ENCODE results near the gene PALM3. TPM values are rescaled to one million over a fixed set of nuclear protein-coding genes. Genes with fewer than 3 reads are reported as not detected.

The PALM3 gene
- total and polyA plus RNA-seq, 2 donors (not counting 3 experiments of a cell fraction or from before 2014, with no cell fraction given), result 0.08 to 0.31 TPM

- Histone ChIP-seq H2AFZ (ENCODE audit: low read depth, low read length) (no peak overlapping the region), H3K27ac (ENCODE audit: insufficient read depth, low read depth, low read length) (no peak overlapping the region), H4K20me1 (replicated peaks; ENCODE audit: control insufficient read depth, extremely low read depth, insufficient read depth, low read length) (no peaks in the 10 kb centered on the region), H3K79me2 (ENCODE audit: control insufficient read depth, insufficient read depth, low read length) (no peaks in the 10 kb centered on the region), H3K9me1 (replicated peaks; ENCODE audit: control insufficient read depth, extremely low read depth, insufficient read depth, low read length) (no peaks in the 10 kb centered on the region), H3K9me3 (replicated peaks; ENCODE audit: control insufficient read depth, insufficient read depth, low read length) (peaks cover 3% of the 10 kb centered on the region), H3K27me3 (ENCODE audit: control insufficient read depth in 2 of 2, insufficient read depth in 2 of 2, low read length in 2 of 2) (no peaks in the 10 kb centered on the region), H3K4me2 (ENCODE audit: insufficient read depth, low read length) (no peak overlapping the region), H3K36me3 (ENCODE audit: control insufficient read depth in 2 of 2, extremely low read depth in 1 of 2, insufficient read depth in 2 of 2, low read length in 2 of 2) (peaks cover 0 to 11% of the 10 kb centered on the region in 2 experiments), H3K9ac (replicated peaks; ENCODE audit: extremely low read depth, insufficient read depth, low read length) (no peak overlapping the region), H3K4me3 (replicated peaks in 1 of 3; ENCODE audit: insufficient read depth in 1 of 3, low read depth in 1 of 3, low read length in 3 of 3) (no peak overlapping the region), H3K4me1 (ENCODE audit: control insufficient read depth, extremely low read depth, insufficient read depth, low read length) (peaks cover 7% of the 10 kb centered on the region)
- intact Hi-C loops (cut with micrococcal nuclease) (no loop called here), dilution Hi-C loops (cut with MboI; ENCODE audit: extremely low pct_ligation_motif_present, low sequenced_read_pairs) (no loop called here)
- POLR2A ChIA-PET, result no interaction called here
- TF ChIP-seq CTCF (IDR thresholded peaks at IDR 0.05; ENCODE audit: extremely low read depth in 1 of 2, insufficient read depth in 1 of 2, low read depth in 1 of 2, low read length in 2 of 2) (no peak), POLR2AphosphoS5 (IDR thresholded peaks at IDR 0.05; ENCODE audit: insufficient read depth, low read depth, low read length) (no peak), FOS (IDR thresholded peaks at IDR 0.05; ENCODE audit: borderline replicate concordance, insufficient read depth, low read length) (no peak), GATA2 (IDR thresholded peaks at IDR 0.05; ENCODE audit: insufficient read depth, insufficient read length, low read depth, low read length) (no peak), MAX (IDR thresholded peaks at IDR 0.05; ENCODE audit: insufficient read depth, insufficient read length) (no peak), MYC (IDR thresholded peaks at IDR 0.05; ENCODE audit: low read depth, low read length) (no peak), JUN (IDR thresholded peaks at IDR 0.05; ENCODE audit: borderline replicate concordance, insufficient read depth, insufficient read length, low read depth) (no peak), POLR2A (IDR thresholded peaks at IDR 0.05; ENCODE audit: low read depth, low read length) (no peak), EZH2 (IDR thresholded peaks at IDR 0.05; ENCODE audit: borderline replicate concordance, low read depth, low read length, severe bottlenecking) (no peak)
- DNase-seq (ENCODE audit: low read depth, low spot score) (no peak), FAIRE-seq (no peak)
- CTCF ChIA-PET, result interaction anchor here (0.7 to 0.8 kb wide), 2 partner anchors 18 to 40 kb away, joined by 3 to 5 read pairs; partner anchors contain the start of gene ASF1B
- BruUV-seq (replicated peaks), result no TSS peak
Observed at GRCh38 chr19:14096272-14096992, 34.6 kb upstream of the PALM3 start.

Measured in endothelial cell of umbilical vein (primary cell).